HEK293T (cell line): ENCODE data around the gene NAIP.

Experiments
- ARNT ChIP-seq: fragments of 450-650 bp; IDR thresholded peaks from 2 replicates; pipeline ENCODE4 v1.6.1; 2017; ENCODE audit warnings: mild to moderate bottlenecking
- ELF4 ChIP-seq: fragments of 450-650 bp; IDR thresholded peaks from 2 replicates; pipeline ENCODE4 v1.6.1; 2017; ENCODE audit warnings: antibody characterized with exemption
- FOXA1 ChIP-seq: fragments of 450-650 bp; IDR thresholded peaks from 2 replicates; pipeline ENCODE4 v1.6.1; 2016; ENCODE audit warnings: mild to moderate bottlenecking
- FOXM1 ChIP-seq: fragments of 450-650 bp; IDR thresholded peaks from 2 replicates; pipeline ENCODE4 v1.6.1; 2017; ENCODE audit warnings: mild to moderate bottlenecking, borderline replicate concordance
- L3MBTL2 ChIP-seq: fragments of 450-650 bp; conservative IDR thresholded peaks from 2 replicates; pipeline ENCODE4 v1.6.1; 2016; ENCODE audit warnings: mild to moderate bottlenecking
- NFRKB ChIP-seq: fragments of 450-650 bp; IDR thresholded peaks from 2 replicates; pipeline ENCODE4 v1.6.1; 2016; ENCODE audit warnings: mild to moderate bottlenecking, moderate library complexity
- SP1 ChIP-seq: fragments of 450-650 bp; IDR thresholded peaks from 2 replicates; pipeline ENCODE4 v1.6.1; 2017
- SUZ12 ChIP-seq: fragments of 450-650 bp; IDR thresholded peaks from 2 replicates; pipeline ENCODE4 v1.6.1; 2016; ENCODE audit warnings: mild to moderate bottlenecking

- no peak for TF ChIP-seq FOXM1
- no peak for TF ChIP-seq SUZ12
- no peak for TF ChIP-seq SP1
- no peak for TF ChIP-seq ARNT
- TF ChIP-seq ELF4: no peak
- no peak for TF ChIP-seq FOXA1
- TF ChIP-seq L3MBTL2: no peak
- no peak for TF ChIP-seq NFRKB
Measured at GRCh38 chr5:71013575-71013974, 11.6 kb downstream of the NAIP start.
